WERI-Rb-1 (cell line): ENCODE results near the gene PTK7.
"Not testable (repeated sequence)": the region's sequence is repeated elsewhere in the genome, so short reads cannot be mapped to it uniquely, and the experiment has no call there.

Experiments used
- DNase-seq: peaks from one replicate; pipeline ENCODE4 v3.0.0-alpha.2; 2020
- H3K27ac ChIP-seq: fragments of 250-450 bp; sonication (Bioruptor Pico); 2 replicates; pipeline ENCODE4 v1.5.1; 2020; ENCODE audit warnings: mild to moderate bottlenecking, moderate library complexity
- H3K27me3 ChIP-seq: fragments of 250-450 bp; sonication (Bioruptor Pico); 2 replicates; pipeline ENCODE4 v1.5.1; 2021; ENCODE audit warnings: mild to moderate bottlenecking, low read depth, moderate library complexity; ENCODE audit not compliant: insufficient read depth, severe bottlenecking
- H3K36me3 ChIP-seq: fragments of 250-450 bp; sonication (Bioruptor Pico); 2 replicates; pipeline ENCODE4 v1.5.1; 2020; ENCODE audit warnings: mild to moderate bottlenecking, moderate library complexity
- H3K4me3 ChIP-seq: 2 replicates; pipeline ENCODE4 v1.5.1; 2011; ENCODE audit warnings: low read depth, mild to moderate bottlenecking, control low read depth, low read length
- H3K9me3 ChIP-seq: fragments of 250-450 bp; sonication (Bioruptor Pico); 2 replicates; pipeline ENCODE4 v1.5.1; 2021; ENCODE audit warnings: mild to moderate bottlenecking, moderate library complexity; ENCODE audit not compliant: severe bottlenecking
- TF ChIP-seq, protein P1 (sequence below): IDR thresholded peaks from 2 replicates; pipeline ENCODE4 v1.5.1; 2011; ENCODE audit warnings: low read depth, mild to moderate bottlenecking, control low read depth, inconsistent platforms, low read length

The PTK7 gene

DNA sequence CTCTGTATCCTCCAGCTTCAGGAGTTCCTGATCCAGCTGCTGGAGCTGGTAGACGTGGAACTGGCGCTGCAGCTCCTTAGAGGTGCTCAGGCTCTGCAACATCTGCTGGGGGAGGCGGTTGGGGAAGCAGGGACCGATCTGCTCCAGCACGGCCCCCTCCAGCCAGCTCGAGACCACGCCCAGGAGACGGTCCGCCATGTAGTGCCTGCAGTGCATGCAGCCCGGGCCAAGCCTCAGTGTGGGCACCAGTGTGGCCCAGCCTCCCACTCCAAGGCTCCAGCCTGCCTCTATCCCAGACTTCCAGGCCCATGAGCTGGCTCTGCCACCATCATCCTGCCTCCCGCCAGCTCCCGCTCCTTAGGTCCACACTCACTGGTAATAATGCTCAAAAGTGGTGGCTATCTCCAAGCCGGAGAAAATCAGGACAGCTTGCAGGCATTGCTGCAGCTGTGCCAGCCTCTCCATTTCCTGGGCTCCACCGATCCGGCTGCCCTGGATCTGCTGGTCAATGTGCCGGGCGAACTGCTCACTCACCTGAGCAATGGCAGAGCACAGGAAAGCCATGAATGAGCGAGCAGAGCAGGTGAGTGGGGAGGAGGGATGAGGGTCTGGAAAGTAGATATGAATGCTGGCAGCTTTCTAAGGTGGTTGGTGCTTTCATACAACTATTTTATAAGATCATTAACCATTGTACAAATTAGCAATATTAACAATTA lies 35.4 kb upstream of the PTK7 start:
- H3K27ac ChIP-seq: no peak overlapping the region

GRCh38 chr6:43041475-43041874 lies 34.6 kb upstream of the PTK7 start:
- not testable (repeated sequence) for H3K27ac ChIP-seq, DNase-seq, H3K9me3 ChIP-seq, H3K4me3 ChIP-seq, H3K27me3 ChIP-seq
- H3K36me3 ChIP-seq: peaks cover 90% of the 10 kb centered on the region

More for the DNA sequence above, 35.4 kb upstream of the PTK7 start:
- no peak for DNase-seq
- Histone ChIP-seq H3K27me3 (no peaks in the 10 kb centered on the region), H3K9me3 (no peaks in the 10 kb centered on the region), H3K4me3 (no peak overlapping the region), H3K36me3 (peaks cover 90% of the 10 kb centered on the region)
- TF ChIP-seq, protein P1, sequence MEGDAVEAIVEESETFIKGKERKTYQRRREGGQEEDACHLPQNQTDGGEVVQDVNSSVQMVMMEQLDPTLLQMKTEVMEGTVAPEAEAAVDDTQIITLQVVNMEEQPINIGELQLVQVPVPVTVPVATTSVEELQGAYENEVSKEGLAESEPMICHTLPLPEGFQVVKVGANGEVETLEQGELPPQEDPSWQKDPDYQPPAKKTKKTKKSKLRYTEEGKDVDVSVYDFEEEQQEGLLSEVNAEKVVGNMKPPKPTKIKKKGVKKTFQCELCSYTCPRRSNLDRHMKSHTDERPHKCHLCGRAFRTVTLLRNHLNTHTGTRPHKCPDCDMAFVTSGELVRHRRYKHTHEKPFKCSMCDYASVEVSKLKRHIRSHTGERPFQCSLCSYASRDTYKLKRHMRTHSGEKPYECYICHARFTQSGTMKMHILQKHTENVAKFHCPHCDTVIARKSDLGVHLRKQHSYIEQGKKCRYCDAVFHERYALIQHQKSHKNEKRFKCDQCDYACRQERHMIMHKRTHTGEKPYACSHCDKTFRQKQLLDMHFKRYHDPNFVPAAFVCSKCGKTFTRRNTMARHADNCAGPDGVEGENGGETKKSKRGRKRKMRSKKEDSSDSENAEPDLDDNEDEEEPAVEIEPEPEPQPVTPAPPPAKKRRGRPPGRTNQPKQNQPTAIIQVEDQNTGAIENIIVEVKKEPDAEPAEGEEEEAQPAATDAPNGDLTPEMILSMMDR: no peak

DNA sequence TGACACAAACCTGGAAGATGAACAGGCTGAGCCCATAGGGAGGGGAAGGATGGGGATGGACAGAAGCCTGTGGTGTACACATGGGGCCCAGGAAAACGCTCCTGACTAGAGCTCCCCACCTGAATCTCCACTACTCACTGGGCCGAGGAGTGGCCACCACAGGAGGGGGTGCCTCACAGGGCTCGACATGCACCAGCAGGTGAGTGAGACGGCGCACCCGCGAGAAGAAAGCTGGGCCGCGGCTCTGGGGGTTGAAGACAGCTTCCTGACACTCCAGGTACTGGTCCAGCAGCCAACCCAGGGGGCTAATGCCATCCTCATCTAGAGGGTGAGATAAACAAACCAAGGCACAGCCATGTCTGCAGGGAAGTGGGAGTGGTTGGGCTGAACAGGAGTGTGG lies 32.8 kb upstream of the PTK7 start:
- Histone ChIP-seq H3K27ac (no peak overlapping the region), H3K36me3 (peaks cover 88% of the 10 kb centered on the region)
- TF ChIP-seq, protein P1: no peak

DNA sequence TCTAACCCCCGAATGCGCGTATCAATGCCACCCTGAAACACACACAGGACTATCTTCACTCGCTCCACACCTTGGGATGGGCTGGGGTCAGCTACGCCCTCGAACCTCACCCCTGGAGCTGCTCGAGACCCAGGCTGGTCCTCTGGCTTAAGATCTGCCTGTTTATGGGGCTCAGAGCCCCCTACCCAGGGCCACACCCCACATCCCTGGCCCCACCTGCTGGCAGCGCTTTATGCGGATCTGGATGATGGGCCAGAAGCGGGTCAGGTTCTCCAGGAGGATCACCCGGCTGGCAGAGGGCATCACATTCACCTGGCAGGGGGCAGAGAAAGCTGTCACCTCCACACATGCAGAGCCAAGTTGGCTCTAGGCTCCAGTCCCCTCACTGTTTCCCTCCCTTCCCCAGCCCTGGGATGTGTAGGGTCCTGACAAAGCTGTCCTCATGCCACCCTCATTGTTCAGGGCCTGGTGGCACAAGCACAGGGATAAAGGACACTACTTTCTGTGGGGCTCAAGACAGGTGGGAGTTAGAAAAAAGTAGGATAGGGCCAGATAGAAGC lies 30.7 kb upstream of the PTK7 start:
- TF ChIP-seq, protein P1: no peak
- H3K36me3 ChIP-seq: peaks cover 89% of the 10 kb centered on the region
- H3K4me3 ChIP-seq: no peak overlapping the region
- no peak overlapping the region for H3K27ac ChIP-seq
- DNase-seq: no peak
- H3K27me3 ChIP-seq: no peaks in the 10 kb centered on the region
- H3K9me3 ChIP-seq: no peaks in the 10 kb centered on the region

More for the DNA sequence above, 32.8 kb upstream of the PTK7 start:
- Histone ChIP-seq H3K4me3 (no peak overlapping the region), H3K27me3 (no peaks in the 10 kb centered on the region), H3K9me3 (no peaks in the 10 kb centered on the region)
- no peak for DNase-seq

DNA sequence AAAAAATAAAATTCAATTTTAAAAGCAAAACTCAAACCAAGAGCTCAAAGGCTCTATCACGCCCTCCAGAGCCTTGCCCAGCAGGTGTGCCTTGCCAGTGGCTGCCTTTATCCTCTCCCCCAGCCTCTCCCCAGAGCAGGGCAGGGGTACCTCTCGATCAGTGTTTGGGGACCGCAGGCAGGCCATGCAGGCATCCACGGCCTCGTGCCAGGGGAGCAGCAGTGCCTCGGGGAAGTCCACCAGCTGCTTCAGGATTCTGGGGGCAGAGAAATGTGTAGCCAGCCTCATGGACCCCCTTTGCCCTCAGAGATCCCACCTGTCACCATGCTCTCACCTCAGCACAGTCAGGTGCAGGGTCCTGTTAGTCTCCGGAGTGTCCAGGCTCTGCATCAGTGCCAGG lies 28.1 kb upstream of the PTK7 start:
- no peaks in the 10 kb centered on the region for H3K27me3 ChIP-seq
- DNase-seq: no peak
- no peaks in the 10 kb centered on the region for H3K9me3 ChIP-seq
- peaks cover 88% of the 10 kb centered on the region for H3K36me3 ChIP-seq
- TF ChIP-seq, protein P1: no peak
- H3K27ac ChIP-seq: no peak overlapping the region
- H3K4me3 ChIP-seq: no peak overlapping the region

DNA sequence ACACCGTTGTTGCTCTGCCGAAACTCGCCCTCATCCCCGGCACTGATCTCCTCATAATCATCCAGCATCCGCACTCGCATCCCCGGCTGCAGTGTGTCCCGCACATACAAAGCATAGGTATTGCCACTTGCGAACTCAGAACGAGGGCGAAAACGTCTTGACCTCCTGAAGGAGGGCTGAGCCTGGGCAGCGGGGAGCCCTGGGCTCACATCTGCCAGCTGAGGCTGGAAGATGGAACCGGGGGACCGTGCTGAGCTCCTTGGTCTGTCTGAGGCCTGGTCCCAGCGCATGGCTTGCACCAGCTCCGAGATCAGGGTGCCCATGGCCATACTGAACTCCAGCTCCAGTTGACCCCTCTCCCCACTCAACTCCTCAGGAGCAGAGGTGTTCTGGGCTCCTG lies 25.1 kb upstream of the PTK7 start:
- Histone ChIP-seq H3K36me3 (peaks cover 84% of the 10 kb centered on the region), H3K27ac (no peak overlapping the region)

More for the DNA sequence above, 25.1 kb upstream of the PTK7 start:
- Histone ChIP-seq H3K27me3 (no peaks in the 10 kb centered on the region), H3K4me3 (no peak overlapping the region), H3K9me3 (no peaks in the 10 kb centered on the region)
- TF ChIP-seq, protein P1: no peak
- DNase-seq: no peak
